DND-41 (cell line): ENCODE data around the gene MPP7.

Source experiments
- ATAC-seq: fragments of 200-7000 bp; cut with Tn5 transposase; 3 replicates; pipeline ENCODE4 v1.9.1; 2021; ENCODE audit warnings: low read depth; ENCODE audit not compliant: insufficient read depth
- DNase-seq: peaks from one replicate; pipeline ENCODE4 v3.0.0-alpha.2; 2020
- H2AFZ ChIP-seq: 2 replicates; pipeline ENCODE4 v1.6.0; 2012; ENCODE audit warnings: low read depth, low read length
- H3K27ac ChIP-seq: 2 replicates; pipeline ENCODE4 v1.5.1; 2012; ENCODE audit warnings: low read length, inconsistent platforms
- H3K27me3 ChIP-seq: fragments of 200-600 bp; sonication (generic); 2 replicates; pipeline ENCODE4 v1.6.0; 2012; ENCODE audit warnings: low read length, mild to moderate bottlenecking, inconsistent platforms; ENCODE audit not compliant: insufficient read depth, poor library complexity
- H3K36me3 ChIP-seq: 2 replicates; pipeline ENCODE4 v1.5.1; 2012; ENCODE audit warnings: low read length, inconsistent platforms; ENCODE audit not compliant: insufficient read depth
- H3K4me1 ChIP-seq: 2 replicates; pipeline ENCODE4 v1.5.1; 2012; ENCODE audit warnings: mild to moderate bottlenecking, low read length; ENCODE audit not compliant: insufficient read depth
- H3K4me2 ChIP-seq: 2 replicates; pipeline ENCODE4 v1.6.0; 2012; ENCODE audit warnings: mild to moderate bottlenecking, moderate library complexity, low read length, inconsistent platforms; ENCODE audit not compliant: insufficient read depth
- H3K4me3 ChIP-seq, 2 experiments: fragments of 200-600 bp in 1 of 2; shearing (Covaris generic) in 1 of 2; 2 replicates each; pipeline ENCODE4 v1.5.1; 2012 to 2016; ENCODE audit warnings: inconsistent platforms in 2 of 2, low read length in 2 of 2, mild to moderate bottlenecking in 2 of 2, low read depth in 1 of 2, moderate library complexity in 1 of 2
- H3K79me2 ChIP-seq: 2 replicates; pipeline ENCODE4 v1.6.0; 2012; ENCODE audit warnings: low read length, inconsistent platforms; ENCODE audit not compliant: insufficient read depth
- H3K9ac ChIP-seq: 2 replicates; pipeline ENCODE4 v1.6.0; 2012; ENCODE audit warnings: low read depth, mild to moderate bottlenecking, inconsistent platforms, low read length, moderate library complexity
- H3K9me3 ChIP-seq: 2 replicates; pipeline ENCODE4 v1.5.1; 2012; ENCODE audit warnings: low read length, moderate library complexity, mild to moderate bottlenecking, inconsistent platforms; ENCODE audit not compliant: insufficient read depth, severe bottlenecking
- H4K20me1 ChIP-seq: 2 replicates; pipeline ENCODE4 v1.6.0; 2012; ENCODE audit warnings: low read length; ENCODE audit not compliant: insufficient read depth
- CTCF ChIP-seq: IDR thresholded peaks from 2 replicates; pipeline ENCODE4 v1.5.1; 2012; ENCODE audit warnings: borderline replicate concordance, low read length, moderate library complexity, mild to moderate bottlenecking; ENCODE audit not compliant: poor library complexity, severe bottlenecking; ENCODE audit errors: extremely low read depth
- EZH2 ChIP-seq: IDR thresholded peaks from 3 replicates; pipeline ENCODE4 v1.6.1; 2012; ENCODE audit warnings: borderline replicate concordance, low read depth, mild to moderate bottlenecking, moderate library complexity, low read length, inconsistent platforms; ENCODE audit not compliant: severe bottlenecking

Gene MPP7

GRCh38 chr10:28331066-28331465 lies 28.2 kb upstream of the MPP7 start:
- no peak for ATAC-seq
- Histone ChIP-seq H3K4me1 (no peaks in the 10 kb centered on the region), H3K4me3 (no peak overlapping the region)

GRCh38 chr10:28328346-28328745 lies 25.5 kb upstream of the MPP7 start:
- Histone ChIP-seq H4K20me1 (no peaks in the 10 kb centered on the region), H3K79me2 (no peaks in the 10 kb centered on the region), H2AFZ (no peak overlapping the region), H3K4me3 (no peak overlapping the region), H3K27me3 (peaks cover 3% of the 10 kb centered on the region), H3K4me1 (no peaks in the 10 kb centered on the region), H3K4me2 (no peak overlapping the region), H3K9ac (no peak overlapping the region), H3K27ac (no peak overlapping the region), H3K9me3 (no peaks in the 10 kb centered on the region), H3K36me3 (no peaks in the 10 kb centered on the region)
- TF ChIP-seq EZH2: no peak
- TF ChIP-seq CTCF: no peak
- ATAC-seq (no peak), DNase-seq (no peak)

More at GRCh38 chr10:28331066-28331465, 28.2 kb upstream of the MPP7 start:
- Histone ChIP-seq H4K20me1 (no peaks in the 10 kb centered on the region), H2AFZ (no peak overlapping the region), H3K27ac (no peak overlapping the region), H3K4me2 (no peak overlapping the region), H3K9me3 (no peaks in the 10 kb centered on the region), H3K27me3 (peaks cover 3% of the 10 kb centered on the region), H3K36me3 (no peaks in the 10 kb centered on the region), H3K9ac (no peak overlapping the region), H3K79me2 (no peaks in the 10 kb centered on the region)
- no peak for DNase-seq
- no peak for TF ChIP-seq EZH2
- TF ChIP-seq CTCF: no peak

- TF ChIP-seq CTCF (no peak), EZH2 (no peak)
- H4K20me1 ChIP-seq: no peaks in the 10 kb centered on the region
- DNase-seq (no peak), ATAC-seq (no peak)
- no peaks in the 10 kb centered on the region for H3K36me3 ChIP-seq
- H3K4me2 ChIP-seq: no peak overlapping the region
- no peak overlapping the region for H3K4me3 ChIP-seq
- no peaks in the 10 kb centered on the region for H3K79me2 ChIP-seq
- H3K27me3 ChIP-seq: peaks cover 3% of the 10 kb centered on the region
- H3K4me1 ChIP-seq: no peaks in the 10 kb centered on the region
- H3K27ac ChIP-seq: no peak overlapping the region
- H3K9me3 ChIP-seq: no peaks in the 10 kb centered on the region
- H2AFZ ChIP-seq: no peak overlapping the region
- H3K9ac ChIP-seq: no peak overlapping the region
Observed at GRCh38 chr10:28327491-28327880, 24.6 kb upstream of the MPP7 start.
